Kidney (tissue), 14 donors: ENCODE measurements around the gene TMC2. TPM values are rescaled to one million over a fixed set of nuclear protein-coding genes. Genes with fewer than 3 reads are reported as not detected.

Source experiments
- DNase-seq, 5 donors: peaks; one replicate each; pipeline ENCODE4 v3.0.0-alpha.2; 2013 to 2020
- FAIRE-seq: peaks from 2 replicates; lab custom pipeline; 2012; peaks lifted over from hg19 to GRCh38; lab: Jason Lieb, UNC
- H3K27ac ChIP-seq, 2 donors: one replicate each; pipeline ENCODE4 v1.7.0; 2013; ENCODE audit warnings: low read depth in 2 of 2, low read length in 2 of 2, inconsistent platforms in 1 of 2
- H3K27me3 ChIP-seq: one replicate; pipeline ENCODE4 v1.7.1; 2013; ENCODE audit warnings: low read length, inconsistent platforms; ENCODE audit not compliant: control insufficient read depth, insufficient read depth
- H3K36me3 ChIP-seq, 3 donors: one replicate each; pipeline versions ENCODE4 v1.7.0 to v1.7.1; 2013; ENCODE audit warnings: low read length in 3 of 3, control low read depth in 1 of 3, inconsistent platforms in 1 of 3; ENCODE audit not compliant: insufficient read depth in 3 of 3, control insufficient read depth in 2 of 3
- H3K4me1 ChIP-seq, 3 donors: one replicate each; pipeline versions ENCODE4 v1.7.0 to v1.7.1; 2013; ENCODE audit warnings: low read length in 3 of 3, inconsistent platforms in 1 of 3, low read depth in 1 of 3; ENCODE audit not compliant: control insufficient read depth in 2 of 3, insufficient read depth in 2 of 3
- H3K4me3 ChIP-seq, 3 donors: one replicate each; pipeline versions ENCODE4 v1.7.0 to v1.8.1; 2013; ENCODE audit warnings: low read length in 3 of 3, control low read depth in 1 of 3, inconsistent platforms in 1 of 3
- H3K9ac ChIP-seq, 3 donors: one replicate each; pipeline versions ENCODE4 v1.7.0 to v1.7.1; 2013; ENCODE audit warnings: low read length in 3 of 3, control low read depth in 1 of 3, inconsistent platforms in 1 of 3
- H3K9me3 ChIP-seq, 3 donors: one replicate each; pipeline versions ENCODE4 v1.7.0 to v1.7.1; 2013; ENCODE audit warnings: low read length in 3 of 3, control low read depth in 1 of 3, inconsistent platforms in 1 of 3; ENCODE audit not compliant: control insufficient read depth in 2 of 3, insufficient read depth in 1 of 3
- intact Hi-C: fragments of 100-400 bp; cut with DNase I; formaldehyde crosslinking; loops from one replicate; pipeline ENCODE4 v1.11.1; 2022
- polyA plus RNA-seq: library from polyadenylated mRNA; stranded (reverse); fragments of 350-450 nt; fragmentation: Illumina TruSeq; extraction: RNeasy Lipid Tissue Mini Kit (QIAGEN cat#74804); gene quantifications from one replicate; pipeline ENCODE4 v1.2.3, GENCODE V29; 2014; ENCODE audit warnings: low read depth, low replicate concordance; ENCODE audit not compliant: insufficient read depth
- total RNA-seq: library from RNA; stranded (reverse); fragmentation: NEBNext Ultra II Directional; extraction: Animal tissue kit (Norgen Biotek cat#: 25700); gene quantifications from one replicate; pipeline ENCODE4 v1.2.1, GENCODE V29; 2021
- TF ChIP-seq, protein P1 (sequence below): IDR thresholded peaks from 3 replicates; pipeline ENCODE4 v1.5.1; 2012; ENCODE audit warnings: mild to moderate bottlenecking, moderate library complexity, borderline replicate concordance; ENCODE audit not compliant: insufficient read depth; ENCODE audit errors: extremely low read depth
- donor health status: control.
- donor health status: control.
- donor health status: control.
- donor health status: control.
- donor health status: control.
- donor health status: DM: yes; HTN: yes; CAD: no.
- donor health status: Normal renal cell carcinoma (clear cell type).

The TMC2 gene
- total and polyA plus RNA-seq, 2 donors from 2014 or later: not detected

DNA sequence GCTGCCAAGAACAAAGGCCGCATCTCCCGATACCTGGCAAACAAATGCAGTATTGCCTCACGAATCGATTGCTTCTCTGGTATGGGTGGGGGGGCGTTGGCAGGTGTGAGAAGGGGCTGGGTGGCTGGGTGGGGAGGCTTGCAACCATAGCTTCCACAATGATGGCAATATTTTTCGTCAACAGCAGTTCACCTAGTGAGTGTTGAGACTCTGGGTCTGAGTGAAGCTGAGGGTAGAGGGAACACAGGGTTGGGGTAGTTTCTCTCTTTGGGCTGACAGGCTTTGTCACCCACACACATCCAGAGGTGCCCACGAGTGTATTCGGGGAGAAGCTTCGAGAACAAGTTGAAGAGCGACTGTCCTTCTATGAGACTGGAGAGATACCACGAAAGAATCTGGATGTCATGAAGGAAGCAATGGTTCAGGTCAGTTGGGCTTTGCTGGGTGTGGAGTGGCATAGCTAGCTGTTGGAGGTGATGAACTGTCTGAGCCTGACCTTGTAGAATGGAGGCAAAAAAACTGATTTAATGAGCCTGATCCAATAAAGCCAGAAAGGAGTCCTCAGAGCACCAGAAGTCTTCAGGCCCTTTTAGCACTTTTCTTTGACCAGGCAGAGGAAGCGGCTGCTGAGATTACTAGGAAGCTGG is 120.2 kb downstream of the TMC2 start:
- intact Hi-C loops: no loop called here
- H3K27me3 ChIP-seq: no peaks in the 10 kb centered on the region
- DNase-seq (no peak), FAIRE-seq (no peak)
- no peak overlapping the region for H3K9ac ChIP-seq
- TF ChIP-seq, protein P1, sequence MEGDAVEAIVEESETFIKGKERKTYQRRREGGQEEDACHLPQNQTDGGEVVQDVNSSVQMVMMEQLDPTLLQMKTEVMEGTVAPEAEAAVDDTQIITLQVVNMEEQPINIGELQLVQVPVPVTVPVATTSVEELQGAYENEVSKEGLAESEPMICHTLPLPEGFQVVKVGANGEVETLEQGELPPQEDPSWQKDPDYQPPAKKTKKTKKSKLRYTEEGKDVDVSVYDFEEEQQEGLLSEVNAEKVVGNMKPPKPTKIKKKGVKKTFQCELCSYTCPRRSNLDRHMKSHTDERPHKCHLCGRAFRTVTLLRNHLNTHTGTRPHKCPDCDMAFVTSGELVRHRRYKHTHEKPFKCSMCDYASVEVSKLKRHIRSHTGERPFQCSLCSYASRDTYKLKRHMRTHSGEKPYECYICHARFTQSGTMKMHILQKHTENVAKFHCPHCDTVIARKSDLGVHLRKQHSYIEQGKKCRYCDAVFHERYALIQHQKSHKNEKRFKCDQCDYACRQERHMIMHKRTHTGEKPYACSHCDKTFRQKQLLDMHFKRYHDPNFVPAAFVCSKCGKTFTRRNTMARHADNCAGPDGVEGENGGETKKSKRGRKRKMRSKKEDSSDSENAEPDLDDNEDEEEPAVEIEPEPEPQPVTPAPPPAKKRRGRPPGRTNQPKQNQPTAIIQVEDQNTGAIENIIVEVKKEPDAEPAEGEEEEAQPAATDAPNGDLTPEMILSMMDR: no peak
- H3K36me3 ChIP-seq: peaks cover 29 to 74% (median 45%) of the 10 kb centered on the region in 3 donors
- H3K9me3 ChIP-seq: no peaks in the 10 kb centered on the region
- H3K27ac ChIP-seq: no peak overlapping the region
- peaks cover 0 to 11% (median 5%) of the 10 kb centered on the region in 3 donors for H3K4me1 ChIP-seq
- no peak overlapping the region for H3K4me3 ChIP-seq

DNA sequence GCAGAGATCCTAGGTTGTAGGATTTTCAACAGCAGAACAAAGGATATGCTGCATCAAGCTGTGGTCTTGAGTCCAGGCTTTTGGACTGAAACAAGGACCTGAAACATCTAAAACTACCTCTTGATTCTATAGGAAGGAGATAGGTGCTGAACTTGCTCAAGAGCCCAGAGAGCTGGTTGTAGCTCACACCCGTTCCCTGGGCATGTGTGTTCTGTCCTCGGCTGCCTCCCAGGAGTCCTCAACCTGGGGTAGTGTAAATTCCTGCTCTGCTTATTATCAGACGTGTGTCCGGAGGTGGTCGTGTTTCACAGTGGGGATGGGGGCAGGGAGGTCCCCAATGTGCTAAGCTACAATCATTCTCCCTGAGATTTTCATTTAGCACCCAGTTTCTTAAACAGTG is 120.9 kb downstream of the TMC2 start:
- H3K4me3 ChIP-seq: no peak overlapping the region
- H3K4me1 ChIP-seq: peaks cover 0 to 11% (median 5%) of the 10 kb centered on the region in 3 donors
- TF ChIP-seq, protein P1: no peak
- no peaks in the 10 kb centered on the region for H3K9me3 ChIP-seq
- H3K9ac ChIP-seq: no peak overlapping the region
- H3K27me3 ChIP-seq: no peaks in the 10 kb centered on the region
- H3K36me3 ChIP-seq: peaks cover 29 to 81% (median 45%) of the 10 kb centered on the region in 3 donors
- intact Hi-C loops: no loop called here
- DNase-seq: no peak
- no peak overlapping the region for H3K27ac ChIP-seq
- no peak for FAIRE-seq

DNA sequence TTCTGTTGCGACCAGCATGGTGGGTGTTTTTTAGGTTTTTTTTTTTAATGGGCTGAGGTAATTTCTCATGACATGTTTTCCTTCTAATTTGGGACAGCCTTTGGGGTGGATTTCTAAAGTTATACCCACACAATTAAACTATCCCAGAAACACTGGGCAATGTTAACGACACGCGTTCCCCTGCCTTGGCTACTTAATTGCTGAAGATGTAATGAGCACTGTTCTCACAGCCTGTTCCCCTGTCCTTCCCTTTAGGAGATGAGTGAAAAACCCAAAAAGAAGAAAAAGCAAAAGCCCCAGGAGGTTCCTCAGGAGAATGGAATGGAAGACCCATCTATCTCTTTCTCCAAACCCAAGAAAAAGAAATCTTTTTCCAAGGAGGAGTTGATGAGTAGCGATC is 121.3 kb downstream of the TMC2 start:
- Histone ChIP-seq H3K4me3 (no peak overlapping the region), H3K27ac (no peak overlapping the region), H3K27me3 (no peaks in the 10 kb centered on the region), H3K4me1 (peaks cover 0 to 11% (median 5%) of the 10 kb centered on the region in 3 donors), H3K9ac (no peak overlapping the region), H3K9me3 (no peaks in the 10 kb centered on the region), H3K36me3 (peaks cover 29 to 82% (median 45%) of the 10 kb centered on the region in 3 donors)
- intact Hi-C loops: no loop called here
- FAIRE-seq: no peak
- TF ChIP-seq, protein P1: no peak
- no peak for DNase-seq
